HCT116 (cell line): ENCODE measurements around the gene TMEM91. TPM values are rescaled to one million over a fixed set of nuclear protein-coding genes. Genes with fewer than 3 reads are reported as not detected.

ENCODE experiments used
- ATAC-seq: fragments of 200-7000 bp; cut with Tn5 transposase; 2 replicates; pipeline ENCODE4 v1.9.1; 2020; ENCODE audit warnings: mild to moderate bottlenecking, moderate library complexity
- BruUV-seq: library from RNA; stranded (reverse); fragments of 400-500 nt; replicated peaks from 2 replicates; lab custom pipeline; 2021; lab: Mats Ljungman, UMichigan
- CTCF ChIA-PET: fragments of 300-600 bp; sonication (Branson Sonifier 250); formaldehyde crosslinking; loops from one replicate; lab custom pipeline; 2021; ENCODE audit warnings: antibody characterized with exemption; lab: Charles Lee
- POLR2A ChIA-PET: fragments of 300-600, 350-600 bp; sonication (Branson Sonifier 250); formaldehyde crosslinking; loops from one replicate; lab custom pipeline; 2021; ENCODE audit warnings: antibody characterized with exemption; lab: Charles Lee
- RAD21 ChIA-PET, 2 experiments: fragments of 300-600 bp; sonication (Branson Sonifier 250); formaldehyde crosslinking; loops; one replicate each; lab custom pipeline; 2023; ENCODE audit warnings: low total read pairs in 2 of 2; ENCODE audit not compliant: uncharacterized antibody in 2 of 2, unreplicated experiment in 2 of 2, low non-redundant PET in 1 of 2; lab: Charles Lee
- DNase-seq: peaks from one replicate; pipeline ENCODE4 v3.0.0-alpha.2; 2010; ENCODE audit warnings: low read depth, low spot score
- H2AFZ ChIP-seq: fragments of 200-600 bp; shearing (Covaris generic), sonication (generic); 2 replicates; pipeline ENCODE4 v1.6.1; 2017; ENCODE audit warnings: low read depth, mixed run types, mixed read lengths, antibody characterized with exemption, low read length; ENCODE audit not compliant: poor library complexity, severe bottlenecking
- H3K27ac ChIP-seq: 2 replicates; pipeline ENCODE4 v1.5.1; 2012; ENCODE audit warnings: low read depth, low read length
- H3K27me3 ChIP-seq: fragments of 200-600 bp; sonication (generic); 2 replicates; pipeline ENCODE4 v1.6.1; 2016; ENCODE audit warnings: mixed run types, low read length, mixed read lengths; ENCODE audit not compliant: insufficient read depth
- H3K36me3 ChIP-seq, 2 experiments: fragments of 200-500 bp in 1 of 2; fragments of 200-600 bp in 1 of 2; sonication (Bioruptor generic) in 1 of 2; sonication (generic) in 1 of 2; 2 replicates each; pipeline versions ENCODE4 v1.5.1 to v1.6.1; 2014 to 2016; ENCODE audit warnings: low read length in 2 of 2, inconsistent platforms in 1 of 2, mixed read lengths in 1 of 2, mixed run types in 1 of 2; ENCODE audit not compliant: insufficient read depth in 2 of 2, control insufficient read depth in 1 of 2
- H3K4me1 ChIP-seq, 2 experiments: fragments of 200-600 bp in 1 of 2; sonication (generic) in 1 of 2; 2 replicates each; pipeline versions ENCODE4 v1.5.1 to v1.6.1; 2012 to 2017; ENCODE audit warnings: low read length in 2 of 2, inconsistent platforms in 1 of 2, mild to moderate bottlenecking in 1 of 2, mixed read lengths in 1 of 2, mixed run types in 1 of 2, moderate library complexity in 1 of 2; ENCODE audit not compliant: insufficient read depth in 2 of 2, control insufficient read depth in 1 of 2
- H3K4me2 ChIP-seq: fragments of 200-600 bp; sonication (generic); 2 replicates; pipeline ENCODE4 v1.6.1; 2017; ENCODE audit warnings: mixed run types, low read length, mixed read lengths
- H3K4me3 ChIP-seq, 2 experiments: fragments of 200-600 bp in 1 of 2; sonication (generic) in 1 of 2; replicated peaks in 1 of 2; 2 replicates each; pipeline ENCODE4 v1.5.1; 2011 to 2016; ENCODE audit warnings: low read length in 2 of 2, control low read depth in 1 of 2, low read depth in 1 of 2, mild to moderate bottlenecking in 1 of 2, mixed read lengths in 1 of 2, mixed run types in 1 of 2
- H3K79me2 ChIP-seq: fragments of 200-600 bp; sonication (generic); 2 replicates; pipeline ENCODE4 v1.6.1; 2017; ENCODE audit warnings: mild to moderate bottlenecking, mixed run types, low read length, moderate library complexity, mixed read lengths; ENCODE audit not compliant: insufficient read depth
- H3K9ac ChIP-seq: fragments of 200-600 bp; sonication (generic); 2 replicates; pipeline ENCODE4 v1.6.1; 2016; ENCODE audit warnings: low read length, mixed read lengths
- H3K9me2 ChIP-seq: fragments of 200-600 bp; sonication (generic), shearing (Covaris generic); 2 replicates; pipeline ENCODE4 v1.6.1; 2017; ENCODE audit warnings: mixed run types, mild to moderate bottlenecking, moderate library complexity; ENCODE audit not compliant: insufficient read depth
- H3K9me3 ChIP-seq, 2 experiments: fragments of 200-500 bp in 1 of 2; fragments of 200-600 bp in 1 of 2; sonication (Bioruptor generic) in 1 of 2; sonication (generic) in 1 of 2; 2 replicates each; pipeline ENCODE4 v1.6.1; 2014 to 2017; ENCODE audit warnings: low read length in 2 of 2, mixed read lengths in 2 of 2, inconsistent platforms in 1 of 2, low read depth in 1 of 2, mild to moderate bottlenecking in 1 of 2, mixed run types in 1 of 2, moderate library complexity in 1 of 2; ENCODE audit not compliant: control insufficient read depth in 1 of 2, insufficient read depth in 1 of 2
- H4K20me1 ChIP-seq: fragments of 200-600 bp; sonication (generic), shearing (Covaris generic); 2 replicates; pipeline ENCODE4 v1.6.1; 2017; ENCODE audit warnings: mixed run types, mild to moderate bottlenecking, moderate library complexity; ENCODE audit not compliant: insufficient read depth
- CBX3 ChIP-seq: IDR thresholded peaks from 2 replicates; pipeline ENCODE4 v1.6.1; 2012; ENCODE audit warnings: low read depth
- CEBPB ChIP-seq: IDR thresholded peaks from 2 replicates; pipeline ENCODE4 v1.6.1; 2012; ENCODE audit warnings: low read depth
- CTCF ChIP-seq, 3 experiments: fragments of 200-600 bp in 1 of 3; sonication (generic) in 1 of 3; IDR thresholded peaks in 2 of 3; conservative IDR thresholded peaks in 1 of 3; 2 replicates each; pipeline ENCODE4 v1.5.1; 2012 to 2017; ENCODE audit warnings: low read depth in 2 of 3, low read length in 2 of 3, antibody characterized with exemption in 1 of 3, borderline replicate concordance in 1 of 3, control low read depth in 1 of 3, mild to moderate bottlenecking in 1 of 3, mixed read lengths in 1 of 3, mixed run types in 1 of 3, moderate library complexity in 1 of 3; ENCODE audit not compliant: insufficient read depth in 1 of 3
- ELF1 ChIP-seq: IDR thresholded peaks from 2 replicates; pipeline ENCODE4 v1.6.1; 2012; ENCODE audit warnings: low read depth, borderline replicate concordance
- EZH2phosphoT487 ChIP-seq: fragments of 200-600 bp; IDR thresholded peaks from 2 replicates; pipeline ENCODE4 v1.6.1; 2018; ENCODE audit warnings: antibody characterized with exemption, borderline replicate concordance
- FOSL1 ChIP-seq: IDR thresholded peaks from 2 replicates; pipeline ENCODE4 v1.6.1; 2012; ENCODE audit warnings: low read depth
- JUND ChIP-seq: IDR thresholded peaks from 2 replicates; pipeline ENCODE4 v1.6.1; 2012
- POLR2A ChIP-seq: IDR thresholded peaks from 2 replicates; pipeline ENCODE4 v1.7.0; 2011; ENCODE audit warnings: borderline replicate concordance; ENCODE audit not compliant: insufficient read depth, insufficient read length; ENCODE audit errors: extremely low read depth
- SP1 ChIP-seq: IDR thresholded peaks from 2 replicates; pipeline ENCODE4 v1.6.1; 2012; ENCODE audit warnings: low read depth
- SRF ChIP-seq: IDR thresholded peaks from 2 replicates; pipeline ENCODE4 v1.6.1; 2012; ENCODE audit warnings: low read depth
- YY1 ChIP-seq: IDR thresholded peaks from 2 replicates; pipeline ENCODE4 v1.6.1; 2011; ENCODE audit warnings: low read length, low read depth, moderate library complexity, mild to moderate bottlenecking; ENCODE audit not compliant: insufficient replicate concordance; ENCODE audit errors: extremely low read depth
- ZNF274 ChIP-seq: fragments of 200-500 bp; sonication (Bioruptor generic); IDR thresholded peaks from 2 replicates; pipeline ENCODE4 v1.6.1; 2014; ENCODE audit warnings: mild to moderate bottlenecking, low read depth, low read length, inconsistent platforms
- intact Hi-C: fragments of 100-400 bp; cut with micrococcal nuclease; formaldehyde crosslinking; loops from 2 replicates; pipeline ENCODE4 v1.10.0; 2022
- total RNA-seq: library from RNA; stranded (reverse); gene quantifications from one replicate; pipeline ENCODE4 v1.2.1, GENCODE V29; 2021; ENCODE audit not compliant: unreplicated experiment
- TF ChIP-seq, protein P1 (sequence below): IDR thresholded peaks from 2 replicates; pipeline ENCODE4 v1.6.1; 2012
- TF ChIP-seq, protein P2 (sequence below): IDR thresholded peaks from 2 replicates; pipeline ENCODE4 v1.6.1; 2012

TMEM91 gene
- total RNA-seq, 1 experiment from 2014 or later = 4.4 TPM

DNA sequence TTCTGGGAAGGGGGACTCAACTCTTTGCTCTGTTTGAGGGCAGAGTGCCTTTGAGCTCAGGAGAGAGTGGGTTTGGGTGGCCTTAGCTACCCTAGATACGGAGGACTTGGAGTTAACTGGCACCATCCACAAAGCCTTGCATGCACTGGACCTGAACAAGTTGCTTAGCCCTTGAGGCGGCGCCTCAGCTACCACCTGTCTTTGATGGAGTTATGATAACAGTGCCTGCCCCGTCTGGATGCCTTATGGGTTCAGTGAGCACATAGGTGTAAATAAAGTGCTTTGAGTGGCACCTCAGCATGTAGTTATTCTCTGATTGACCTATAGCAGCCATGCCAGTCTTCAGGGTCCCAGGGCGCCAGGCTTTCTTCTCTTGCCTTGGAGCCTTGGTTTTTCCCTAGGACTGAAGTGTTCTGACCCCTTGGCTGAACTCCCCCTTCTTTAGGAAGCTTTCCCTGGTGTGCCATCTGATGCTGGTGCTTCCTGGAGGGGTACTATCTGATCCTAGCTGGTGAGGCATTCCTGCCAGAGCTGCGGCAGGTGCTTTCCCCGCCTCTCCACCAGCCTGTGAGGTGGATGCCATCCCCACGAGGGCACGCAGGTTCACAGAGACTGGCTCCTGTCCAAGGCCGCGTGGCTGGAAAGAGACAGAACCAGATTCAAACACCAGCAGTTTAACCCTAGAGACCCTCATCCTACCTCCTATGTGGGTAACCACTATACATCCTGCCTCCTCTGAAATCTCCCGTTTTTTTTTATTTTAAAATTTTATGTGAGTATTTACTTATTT is 27.0 kb downstream of the TMEM91 start:
- DNase-seq = no peak
- no peak for ATAC-seq
- no peak overlapping the region for H3K4me2 ChIP-seq
- CTCF ChIA-PET = no interaction called here
- H3K27me3 ChIP-seq = no peaks in the 10 kb centered on the region
- BruUV-seq = no TSS peak
- no peak overlapping the region for H3K9ac ChIP-seq
- intact Hi-C loops = no loop called here
- POLR2A ChIA-PET = interaction anchor here (0.6 kb wide), 1 partner anchor 9 kb away, joined by 4 read pairs; no protein-coding TSS in a partner anchor
- H4K20me1 ChIP-seq = no peaks in the 10 kb centered on the region
- H3K36me3 ChIP-seq = 0 out of 4 replicates have a peak, but pooled peaks cover 0 to 3% of the 10 kb centered on the region in 2 experiments
- no peak overlapping the region for H2AFZ ChIP-seq
- H3K9me2 ChIP-seq = no peaks in the 10 kb centered on the region
- no peaks in the 10 kb centered on the region for H3K9me3 ChIP-seq
- TF ChIP-seq ZNF274 (no peak), FOSL1 (no peak), YY1 (no peak), CEBPB (no peak), SP1 (no peak), CBX3 (no peak), CTCF (IDR thresholded peaks at IDR 0.05 in 2 of 3, conservative IDR thresholded peaks at IDR 0.05 in 1 of 3; ENCODE audit: borderline replicate concordance in 1 of 3, insufficient read depth in 1 of 3, low read depth in 2 of 3, low read length in 2 of 3) (no peak), JUND (no peak), EZH2phosphoT487 (no peak), SRF (no peak), POLR2A (no peak), ELF1 (no peak)
- TF ChIP-seq, protein P1, sequence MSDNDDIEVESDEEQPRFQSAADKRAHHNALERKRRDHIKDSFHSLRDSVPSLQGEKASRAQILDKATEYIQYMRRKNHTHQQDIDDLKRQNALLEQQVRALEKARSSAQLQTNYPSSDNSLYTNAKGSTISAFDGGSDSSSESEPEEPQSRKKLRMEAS = no peak
- TF ChIP-seq, protein P2, sequence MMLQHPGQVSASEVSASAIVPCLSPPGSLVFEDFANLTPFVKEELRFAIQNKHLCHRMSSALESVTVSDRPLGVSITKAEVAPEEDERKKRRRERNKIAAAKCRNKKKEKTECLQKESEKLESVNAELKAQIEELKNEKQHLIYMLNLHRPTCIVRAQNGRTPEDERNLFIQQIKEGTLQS = no peak
- H3K4me3 ChIP-seq = no peak overlapping the region
- RAD21 ChIA-PET = no interaction called here
- H3K4me1 ChIP-seq = peaks cover 9% of the 10 kb centered on the region in 2 experiments
- H3K27ac ChIP-seq = no peak overlapping the region
- peaks cover 14% of the 10 kb centered on the region for H3K79me2 ChIP-seq
